NCI-H510A treated with DMSO at 0.1 percent for 48 hours (cell line): Measurements from ENCODE around the gene HOXC6.
A peak's percentile ranks its signal among the peaks of the same experiment; 100 is the strongest.

Experiments
- DNase-seq: peaks from one replicate; lab custom pipeline; 2025; lab: John Stamatoyannopoulos, UW

The HOXC6 gene

GRCh38 chr12:53990311-53991076 is 37.7 kb upstream of the HOXC6 start:
- DNase-seq = no peak

- DNase-seq = no peak
These were observed 37.2 kb upstream of the HOXC6 start for GRCh38 chr12:53991077-53991460.

- no peak for DNase-seq
These were observed 35.8 kb upstream of the HOXC6 start for GRCh38 chr12:53992377-53992889.

- DNase-seq = no peak
These were observed 34.9 kb upstream of the HOXC6 start for GRCh38 chr12:53993162-53994008.

GRCh38 chr12:53994009-53994263 is 34.3 kb upstream of the HOXC6 start:
- DNase-seq = no peak

GRCh38 chr12:53994264-53995001 is 33.8 kb upstream of the HOXC6 start:
- no peak for DNase-seq

GRCh38 chr12:53995002-53995377 is 33.2 kb upstream of the HOXC6 start:
- no peak for DNase-seq

- no peak for DNase-seq
These were observed 32.6 kb upstream of the HOXC6 start for GRCh38 chr12:53995378-53996239.

- DNase-seq = no peak
These were observed 31.7 kb upstream of the HOXC6 start for GRCh38 chr12:53996240-53997203.

- no peak for DNase-seq
These were observed 30.8 kb upstream of the HOXC6 start for GRCh38 chr12:53997204-53998109.

- DNase-seq = no peak
These were observed 29.9 kb upstream of the HOXC6 start for GRCh38 chr12:53998110-53998899.

- DNase-seq = no peak
These were observed 29.4 kb upstream of the HOXC6 start for GRCh38 chr12:53998900-53999236.

GRCh38 chr12:53999559-54000115 is 28.6 kb upstream of the HOXC6 start:
- DNase-seq = peak; percentile 68

GRCh38 chr12:54000116-54001114 is 27.8 kb upstream of the HOXC6 start, which contains the start of gene HOXC9:
HOXC9 (plus strand) TSS chr12:54000161; CDS start chr12:54000189, 28 bp downstream.
- DNase-seq = no peak

- no peak for DNase-seq
These were observed 26.7 kb upstream of the HOXC6 start for GRCh38 chr12:54001283-54002187.
